HuH-7 (cell line): Measurements from ENCODE around the gene URB2.

Source experiments
- DNase-seq: peaks from one replicate; pipeline ENCODE4 v3.0.0; 2011; ENCODE audit warnings: low spot score

Gene URB2

DNA sequence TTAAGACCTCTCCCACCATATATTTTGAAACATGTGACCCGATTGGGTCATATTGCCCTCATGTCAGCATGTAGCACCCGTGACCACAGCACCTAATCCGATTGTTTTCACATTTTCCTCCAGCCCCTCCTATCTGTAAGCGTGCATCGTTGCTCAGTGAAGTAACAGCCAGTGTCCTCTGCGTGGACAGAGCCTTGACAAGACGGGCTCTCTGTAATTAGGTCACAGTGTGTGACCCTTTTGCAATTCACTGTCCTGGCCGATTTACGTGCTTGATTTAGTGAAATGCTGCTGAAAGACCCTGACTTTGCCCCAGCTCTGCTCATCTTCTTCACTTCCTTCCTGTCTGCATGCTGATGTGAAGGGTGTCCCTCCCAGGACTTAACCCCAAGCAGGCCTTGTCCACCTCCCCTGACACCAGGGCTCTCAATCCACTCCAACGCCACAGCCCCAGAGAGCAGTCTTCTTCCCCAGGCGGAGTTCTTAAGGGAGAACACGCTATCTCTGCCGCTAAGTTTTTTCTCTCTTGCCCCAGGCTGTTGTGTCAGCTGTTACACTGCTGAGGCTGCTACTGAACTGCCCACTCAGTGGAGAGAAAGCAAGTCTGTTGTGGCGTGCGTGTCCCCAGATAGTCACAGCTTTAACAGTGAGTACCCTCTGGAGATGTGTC, 19.4 kb downstream of the URB2 start:
- DNase-seq = no peak

DNA sequence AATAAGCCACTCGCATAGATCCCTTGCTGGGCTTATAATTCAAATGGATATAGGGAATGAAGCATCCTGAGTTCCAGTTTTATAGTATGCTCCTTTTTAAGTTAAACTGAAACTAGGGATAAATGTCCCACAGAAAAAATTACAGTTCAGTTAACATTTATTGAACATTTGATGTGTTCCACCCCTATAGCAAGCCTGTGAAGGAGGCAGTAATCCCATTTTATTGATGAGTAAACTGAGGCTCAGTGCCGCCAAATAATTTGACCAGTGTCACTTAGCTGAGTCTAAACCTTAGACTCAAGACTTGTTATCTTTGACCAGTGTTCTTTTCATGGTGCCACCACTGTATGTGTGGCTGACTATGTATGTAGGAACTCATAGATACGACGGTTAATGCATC, 22.4 kb downstream of the URB2 start:
- no peak for DNase-seq

DNA sequence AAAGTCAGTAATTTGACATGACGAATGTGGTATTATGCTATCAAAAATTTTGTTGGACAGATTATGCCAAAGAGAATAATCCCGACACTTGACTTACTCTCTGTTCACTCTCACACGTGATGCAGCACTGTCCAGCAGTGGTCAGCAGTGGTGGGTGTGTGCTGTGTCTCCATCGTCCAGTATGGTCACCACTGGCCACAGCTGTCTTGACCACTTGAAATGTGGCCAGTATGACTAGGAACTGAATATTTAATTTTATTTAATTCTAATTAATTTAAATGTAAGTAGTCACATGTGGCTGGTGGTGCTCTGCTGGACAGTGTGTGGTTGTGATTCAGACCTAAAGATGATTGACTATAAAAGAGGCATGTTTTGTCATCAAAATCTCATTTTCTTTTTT, 24.0 kb downstream of the URB2 start:
- DNase-seq = no peak

DNA sequence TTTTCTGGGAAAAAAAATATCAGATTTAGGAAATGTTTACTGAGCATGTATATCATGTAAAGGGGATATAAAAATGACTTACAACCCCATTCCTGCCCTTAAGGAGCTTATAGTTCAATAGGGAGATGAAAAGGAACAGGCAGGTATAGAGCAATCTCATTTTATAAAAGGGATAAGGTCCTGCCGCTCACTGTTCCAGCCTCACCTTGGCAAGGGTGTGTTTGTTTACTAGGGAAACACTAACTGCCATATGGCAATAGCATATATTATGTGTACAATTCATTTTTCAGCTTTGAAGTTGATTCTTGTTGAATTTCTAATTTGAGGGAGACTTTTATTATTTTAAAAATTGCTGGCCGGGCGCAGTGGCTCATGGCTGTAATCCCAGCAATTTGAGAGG, 25.5 kb downstream of the URB2 start:
- no peak for DNase-seq

DNA sequence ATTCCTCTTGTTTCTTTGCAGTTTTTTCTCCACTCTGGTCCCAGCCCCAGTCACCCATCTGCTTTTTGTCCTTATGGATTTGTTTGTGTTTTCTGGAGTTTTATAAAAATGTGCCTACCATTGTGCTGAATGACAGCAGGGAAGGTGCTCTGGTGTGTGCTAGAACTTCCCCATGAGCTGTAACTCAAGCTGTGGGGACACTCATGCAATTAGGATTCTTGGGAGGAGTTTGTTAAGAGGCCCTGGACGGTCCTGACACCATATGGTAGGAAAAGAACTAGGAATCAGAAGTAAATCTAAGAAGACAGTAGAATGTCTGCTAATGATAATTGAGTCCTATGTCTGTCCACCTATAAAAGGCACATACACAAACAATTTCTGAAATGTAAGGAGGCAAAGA, 27.4 kb downstream of the URB2 start:
- no peak for DNase-seq

DNA sequence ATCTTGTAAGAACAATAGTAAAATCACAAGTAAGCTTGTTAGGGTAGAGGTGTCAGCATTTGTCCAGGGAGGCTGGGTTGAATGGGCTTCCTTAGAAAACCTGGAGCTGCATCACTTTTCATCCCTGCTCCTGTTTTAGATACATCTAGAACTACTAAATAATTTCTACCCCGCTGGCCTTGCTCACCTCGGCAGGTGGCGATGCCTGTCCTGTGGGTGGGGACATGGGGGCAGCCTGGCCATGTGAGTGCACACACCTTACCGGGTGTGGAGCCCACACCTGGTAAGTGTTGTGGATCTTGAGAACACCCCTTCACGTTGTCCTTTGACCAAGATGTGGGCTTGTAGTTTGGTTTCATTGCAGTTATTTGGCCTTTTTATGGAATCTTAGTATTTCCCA, 29.7 kb downstream of the URB2 start:
- DNase-seq = no peak

DNA sequence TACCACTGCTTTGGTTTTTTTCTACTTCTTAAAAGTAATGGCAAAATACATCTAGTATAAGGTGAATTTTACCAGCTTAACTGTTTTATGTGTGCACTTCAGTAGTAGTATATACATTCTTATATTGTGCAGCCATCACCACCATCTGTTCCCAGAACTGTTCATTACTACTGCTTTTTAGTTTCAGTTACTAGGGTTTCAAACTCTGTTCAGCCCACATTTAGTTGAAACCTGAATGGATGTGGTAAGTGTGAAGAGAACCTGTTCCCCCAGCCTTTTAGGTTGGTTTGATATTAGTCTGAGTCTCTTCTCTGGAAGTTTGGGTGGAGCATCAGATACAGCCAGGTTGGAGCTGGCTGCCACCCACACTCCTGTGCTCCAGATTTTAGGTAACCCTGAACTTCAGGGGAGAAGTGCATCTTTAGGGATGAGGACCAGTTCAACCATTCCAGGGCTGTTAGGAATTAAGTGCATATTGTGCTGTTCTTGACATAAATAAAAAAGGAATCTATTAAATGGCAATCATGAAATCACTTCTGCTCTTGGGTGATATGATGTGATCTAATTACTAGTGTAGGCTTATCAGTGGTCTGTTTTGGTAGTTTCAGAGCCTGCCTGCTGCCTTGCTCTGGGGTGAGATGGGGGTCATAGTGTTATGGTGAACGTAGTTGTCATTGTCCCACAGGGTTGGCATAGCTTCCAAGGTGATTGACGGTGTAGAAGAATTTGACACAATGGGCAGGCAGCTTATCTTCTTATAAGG, 32.1 kb downstream of the URB2 start:
- no peak for DNase-seq

DNA sequence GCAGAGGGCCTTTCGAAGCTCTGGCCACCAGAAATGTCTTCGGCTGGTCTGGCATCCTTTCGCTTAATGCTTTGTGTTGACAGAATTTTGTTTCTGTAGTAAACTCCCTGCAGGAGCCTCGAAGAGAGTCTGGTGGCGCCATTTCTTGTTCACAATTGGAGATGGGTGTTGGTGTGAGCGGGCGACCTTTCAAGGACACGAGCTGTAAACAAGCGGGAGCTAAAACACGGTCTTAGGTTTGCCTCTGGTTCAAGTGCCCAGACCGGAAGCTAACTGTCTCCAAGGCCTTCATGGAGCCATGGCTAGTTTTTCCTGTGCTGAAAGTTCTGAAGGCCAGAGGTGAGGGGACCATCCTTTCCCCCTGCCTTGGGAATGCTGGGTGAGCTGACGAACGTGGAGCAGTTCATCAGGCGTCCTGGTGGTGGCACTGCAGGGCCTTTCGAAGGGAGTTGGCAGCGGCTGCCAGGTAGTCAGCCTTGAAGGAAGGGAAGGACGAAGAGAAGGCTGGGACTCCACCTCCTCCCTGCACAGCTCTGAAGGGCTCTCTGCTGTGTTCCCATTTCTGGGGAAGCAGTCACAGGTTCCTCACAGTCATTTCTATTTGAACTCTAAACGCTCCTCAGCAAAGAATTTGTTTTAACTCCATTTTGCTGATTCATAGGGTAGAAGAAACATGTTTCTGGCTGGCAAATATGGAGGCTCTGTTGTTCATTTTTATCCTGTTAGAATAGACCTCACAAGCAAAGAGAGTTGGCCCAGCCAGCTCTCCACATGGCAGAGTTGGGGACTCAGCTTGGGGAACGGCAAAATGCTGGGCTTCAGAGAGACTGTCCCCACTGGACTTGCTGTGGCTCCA, 35.2 kb downstream of the URB2 start:
- DNase-seq = peak; percentile 89

DNA sequence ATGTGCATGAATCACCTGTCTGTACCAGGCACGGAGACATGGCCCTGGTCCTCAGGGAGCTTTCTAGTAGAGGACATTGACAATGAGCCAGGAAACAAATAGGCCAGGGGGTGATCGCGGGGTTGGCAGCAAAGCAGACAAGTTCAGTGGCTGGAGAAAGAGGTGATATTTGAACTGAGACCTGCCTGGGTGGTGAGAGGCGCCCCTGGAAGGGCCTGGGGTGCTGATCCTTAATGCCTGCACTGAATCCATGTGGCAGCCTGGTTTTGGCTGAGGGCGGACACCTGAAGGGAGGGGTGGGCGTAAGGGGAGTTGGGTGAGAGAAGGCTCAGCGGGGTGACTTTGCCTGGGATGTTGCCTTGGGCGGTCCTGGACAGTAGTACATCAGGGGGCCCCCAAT, 35.9 kb downstream of the URB2 start:
- DNase-seq = no peak

DNA sequence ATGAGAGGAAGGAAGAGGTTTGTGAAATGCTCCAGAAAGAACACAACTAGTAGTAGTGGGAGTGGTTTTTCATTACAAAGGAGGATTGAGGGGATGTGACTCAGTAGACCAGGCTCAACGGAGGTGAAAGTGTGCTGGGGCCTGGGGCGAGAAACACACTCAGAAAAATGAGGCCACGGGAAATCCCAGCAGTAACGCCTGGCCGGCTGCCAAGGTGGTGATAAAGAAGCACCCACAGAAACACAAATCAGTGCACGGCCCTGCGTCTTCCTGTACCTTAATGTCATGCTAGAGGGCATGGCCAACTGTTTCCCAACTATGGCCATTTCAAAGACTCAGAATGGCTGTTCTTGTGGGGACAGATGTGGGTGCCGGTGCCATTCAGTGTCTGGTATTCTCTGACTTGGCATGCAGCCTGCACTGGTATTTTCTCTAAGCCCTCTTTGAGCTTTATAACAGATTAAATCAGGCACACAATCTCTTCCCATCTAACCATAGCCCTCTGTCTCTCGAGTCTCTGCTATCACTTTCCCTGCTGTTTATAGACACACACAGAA, 38.2 kb downstream of the URB2 start:
- DNase-seq = no peak

DNA sequence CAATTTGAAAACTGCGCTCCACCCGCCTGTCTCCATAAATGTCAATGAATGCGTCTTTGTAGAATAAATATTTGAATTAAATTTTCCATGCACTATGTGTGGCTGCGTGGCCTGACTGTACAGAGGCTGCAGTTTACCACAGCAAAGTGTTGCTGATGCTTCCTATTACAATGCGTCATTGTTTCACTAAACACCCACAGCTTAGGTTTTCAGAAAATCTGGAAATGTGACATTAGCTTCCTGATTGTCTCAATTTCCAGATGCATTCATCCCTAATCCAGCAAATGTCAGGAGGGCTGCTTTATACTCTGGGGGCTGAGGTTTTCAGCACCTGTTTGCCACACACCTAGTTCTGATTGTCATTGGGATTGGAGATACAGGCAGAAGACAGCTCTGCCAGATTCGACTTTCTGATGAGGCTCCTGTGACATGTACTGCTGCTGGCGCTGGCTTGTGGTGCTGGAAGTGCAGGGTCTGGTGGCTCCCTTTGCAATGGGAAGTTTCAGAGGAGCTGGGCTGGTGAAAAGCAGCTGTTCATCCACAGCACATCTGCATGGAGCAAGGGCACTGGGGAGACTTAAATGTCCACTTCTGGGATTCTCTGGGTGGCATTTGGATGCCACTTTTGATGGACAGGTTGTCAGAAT, 40.0 kb downstream of the URB2 start:
- DNase-seq = no peak

DNA sequence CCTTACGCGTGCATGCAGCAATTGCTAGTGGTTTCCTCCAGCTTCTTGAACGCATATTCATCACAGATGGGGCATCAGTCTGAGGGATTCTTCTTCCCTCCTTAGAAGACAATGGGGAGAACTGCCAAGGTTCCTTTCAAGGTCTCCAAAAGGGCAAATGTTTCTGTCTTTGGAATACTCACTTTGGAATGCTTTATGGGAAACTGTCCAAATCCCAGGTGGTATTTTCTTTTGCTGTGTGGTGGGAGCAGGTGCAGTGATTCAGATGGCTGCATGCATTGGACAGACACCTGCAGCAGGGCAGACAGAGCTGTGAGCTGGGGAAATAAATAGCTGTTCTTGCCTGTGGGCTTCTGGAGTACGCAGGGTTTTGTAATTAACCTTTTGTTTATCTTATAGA, 40.5 kb downstream of the URB2 start:
- no peak for DNase-seq

DNA sequence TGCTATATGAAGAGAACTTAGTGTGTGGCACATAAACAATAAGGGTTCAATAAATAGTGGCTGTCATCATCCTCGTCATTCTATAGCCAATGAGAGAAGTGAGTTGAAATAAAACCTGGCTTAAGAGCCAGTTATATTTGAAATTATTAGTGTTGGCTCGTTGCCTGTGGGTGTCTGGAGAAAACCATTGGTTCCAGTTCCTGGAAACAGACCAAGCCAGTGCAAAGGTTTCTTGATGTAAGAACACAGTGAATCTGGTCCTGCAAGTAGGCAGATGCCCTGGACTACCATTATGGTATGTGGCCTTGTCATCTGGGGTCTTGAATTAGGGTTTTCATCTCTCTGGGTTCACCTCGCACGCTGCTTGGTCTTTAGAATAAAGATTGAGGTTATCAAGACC, 43.3 kb downstream of the URB2 start:
- no peak for DNase-seq

DNA sequence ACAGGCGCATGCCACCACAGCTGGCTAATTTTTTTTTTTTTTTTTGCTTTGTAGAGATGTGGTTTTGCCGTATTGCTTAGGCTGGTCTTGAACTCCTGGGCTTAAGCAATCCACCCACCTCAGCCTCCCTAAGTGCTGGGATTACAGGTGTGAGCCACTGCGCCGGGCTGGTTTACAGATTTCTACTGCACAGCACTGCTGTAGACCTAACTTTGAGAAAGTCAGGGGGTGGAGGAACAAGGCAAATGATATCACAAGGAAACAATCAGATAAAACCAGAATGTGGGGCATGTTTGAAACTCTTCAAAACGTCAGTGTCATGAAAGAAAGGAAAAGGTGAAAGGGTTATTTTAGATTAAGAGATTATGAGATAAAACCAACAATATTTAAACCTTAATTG, 45.3 kb downstream of the URB2 start:
- no peak for DNase-seq

DNA sequence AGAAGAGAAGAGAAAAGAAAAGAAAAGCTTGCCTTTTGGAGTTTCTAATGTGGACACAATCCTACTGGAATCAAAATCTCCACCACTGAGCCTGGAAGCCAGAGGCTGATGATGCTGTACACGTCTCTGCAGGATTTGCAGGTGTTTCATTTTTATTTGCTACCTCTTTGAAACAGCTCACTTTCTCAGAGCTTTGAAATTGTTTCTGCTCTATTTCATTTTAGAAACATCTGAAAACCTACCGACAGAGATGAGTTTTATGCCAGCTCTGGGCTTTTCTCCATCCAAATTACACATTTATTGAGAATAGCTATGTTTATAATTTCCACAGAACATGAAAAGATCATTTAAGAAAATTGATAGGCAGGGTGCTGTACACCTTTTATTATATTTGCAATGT, 46.2 kb downstream of the URB2 start:
- no peak for DNase-seq

DNA sequence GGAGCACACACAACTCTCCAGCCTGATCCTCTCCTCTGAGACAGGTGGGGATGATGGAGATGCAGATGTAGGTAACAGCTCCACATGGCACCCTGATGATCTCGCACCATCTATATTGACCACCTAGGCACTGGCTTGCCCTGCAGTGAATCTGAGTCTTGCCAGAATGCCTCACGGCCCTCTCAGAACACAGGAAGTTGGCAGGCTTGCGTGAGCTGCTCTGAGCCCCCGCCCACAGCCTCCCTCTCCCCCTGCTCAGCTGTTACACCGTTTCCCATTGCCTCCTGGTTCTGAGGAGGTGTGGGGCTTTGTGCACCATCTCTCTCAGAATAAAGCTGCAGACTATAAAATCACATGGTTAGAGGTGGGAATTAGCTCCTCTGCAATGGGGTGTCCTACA, 48.0 kb downstream of the URB2 start:
- DNase-seq = no peak

DNA sequence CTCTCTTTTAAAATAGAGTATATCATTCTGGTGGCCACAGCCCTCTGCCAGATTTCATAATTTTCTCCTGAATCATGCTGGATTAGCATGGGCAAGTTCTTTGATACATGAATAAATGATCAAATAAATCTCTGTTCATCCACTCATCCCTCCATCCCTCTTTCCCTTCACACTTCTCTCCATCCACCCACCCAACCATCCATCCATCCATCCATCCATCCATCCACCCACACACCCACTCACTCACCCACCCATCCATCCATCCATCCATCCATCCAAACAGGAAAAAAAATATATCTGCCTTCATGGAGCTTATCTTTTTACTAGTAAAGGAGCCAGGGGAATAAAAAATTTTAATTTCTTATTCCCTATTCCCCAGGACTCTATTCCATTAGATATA, 49.3 kb downstream of the URB2 start:
- DNase-seq = no peak

DNA sequence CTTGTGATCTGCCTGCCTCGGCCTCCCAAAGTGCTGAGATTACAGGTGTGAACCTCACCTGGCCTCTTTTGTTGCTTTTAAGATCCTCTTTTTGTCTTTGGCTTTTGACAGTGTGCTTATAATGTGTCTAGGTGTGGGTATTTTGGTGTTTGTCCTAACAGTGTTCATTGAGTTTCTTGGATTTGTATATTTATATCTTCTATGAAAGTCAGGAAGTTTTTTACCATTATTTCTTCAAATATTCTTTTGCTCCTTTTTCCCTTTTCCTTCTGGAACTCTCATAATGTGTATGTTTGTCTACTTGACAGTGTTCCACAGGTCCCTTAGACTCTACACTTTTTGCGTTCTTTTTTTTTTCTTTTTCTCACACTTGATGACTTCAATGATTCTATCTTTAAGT, 59.1 kb downstream of the URB2 start:
- DNase-seq = no peak

DNA sequence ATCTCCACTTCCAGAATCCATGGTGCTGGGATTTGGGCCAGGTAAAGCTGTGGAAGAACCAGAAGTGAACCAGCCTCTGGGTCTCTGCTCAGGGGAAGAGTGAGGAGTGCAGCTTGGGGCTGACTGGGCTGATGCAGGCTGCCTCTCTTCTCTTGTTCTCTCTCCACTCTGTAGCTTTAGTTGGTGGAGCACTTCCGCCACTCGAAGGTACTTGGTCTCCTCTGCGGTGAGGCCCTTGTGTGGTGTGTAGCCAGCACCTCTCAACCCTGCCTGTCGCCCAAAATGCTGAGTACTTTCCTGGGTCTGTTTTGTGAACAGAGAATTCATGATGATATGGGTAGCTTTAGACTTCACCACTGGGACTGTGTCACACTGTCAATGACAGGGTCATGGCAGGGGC, 63.2 kb downstream of the URB2 start:
- DNase-seq = no peak

DNA sequence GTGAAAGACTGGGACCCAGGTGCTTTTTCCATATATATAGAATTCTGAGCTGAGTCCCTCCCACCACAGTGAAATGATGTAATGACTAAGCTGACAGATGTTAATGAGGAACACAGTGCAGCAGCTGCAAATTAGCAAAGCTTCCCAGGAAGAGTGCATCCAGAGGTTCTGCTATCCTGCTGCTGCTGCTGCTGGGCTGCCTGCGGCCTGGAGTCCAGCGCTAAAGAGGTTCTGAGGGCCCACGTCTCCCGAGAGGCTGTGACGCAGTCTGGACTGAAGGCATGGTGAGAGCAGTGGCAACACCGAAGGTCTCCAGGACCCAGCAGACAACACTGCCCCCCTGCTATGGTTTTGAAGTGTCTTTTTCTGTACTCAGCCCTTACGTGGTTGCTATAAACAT, 63.9 kb downstream of the URB2 start:
- DNase-seq = no peak

DNA sequence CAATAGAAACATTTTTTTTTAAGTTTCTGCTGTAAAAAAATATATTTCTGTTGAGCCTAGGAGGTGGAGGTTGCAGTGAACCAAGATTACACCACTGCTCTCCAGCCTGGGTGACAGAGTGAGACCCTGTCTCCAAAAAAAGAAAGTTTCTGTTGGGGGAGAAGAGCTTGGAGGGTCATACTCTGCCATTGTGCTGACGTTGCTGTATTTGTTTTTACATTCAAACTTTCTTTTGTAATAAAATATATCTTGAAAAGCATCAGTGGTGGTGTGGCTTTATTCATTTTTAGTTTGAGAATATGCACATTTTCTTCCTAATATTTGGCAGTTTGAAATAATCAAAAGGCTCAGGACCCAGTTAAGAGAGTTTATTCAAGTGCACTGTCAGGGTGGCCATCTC, 64.6 kb downstream of the URB2 start:
- DNase-seq = no peak

DNA sequence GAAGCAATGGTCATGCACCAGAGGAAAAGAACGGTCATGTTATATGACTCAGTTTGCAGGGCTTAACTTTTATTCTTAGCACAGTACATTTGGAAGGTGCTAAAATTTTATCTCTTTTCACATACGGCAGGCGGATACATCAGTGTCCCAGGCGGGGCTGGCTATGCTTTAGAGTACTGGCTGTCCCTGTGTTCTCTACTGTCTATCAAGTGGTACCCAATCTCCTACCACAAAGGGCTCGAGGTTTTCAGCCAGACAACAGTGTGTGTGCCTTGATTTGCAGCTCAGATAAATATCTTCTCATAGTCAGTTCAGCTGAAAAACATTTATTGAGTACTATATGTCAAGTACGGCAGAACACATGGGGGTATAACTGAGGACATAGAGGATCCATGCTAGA, 65.3 kb downstream of the URB2 start:
- no peak for DNase-seq
